GM12892 (cell line): Measurements from ENCODE around the gene IGF2BP3.

Experiments
- POLR2AphosphoS5 ChIP-seq: IDR thresholded peaks from 2 replicates; pipeline ENCODE4 v1.6.1; 2011; ENCODE audit warnings: low read depth, low read length, control low read depth
- TAF1 ChIP-seq: IDR thresholded peaks from 2 replicates; pipeline ENCODE4 v1.6.1; 2011; ENCODE audit warnings: low read depth, mild to moderate bottlenecking, control low read depth, low read length, borderline replicate concordance

DNA sequence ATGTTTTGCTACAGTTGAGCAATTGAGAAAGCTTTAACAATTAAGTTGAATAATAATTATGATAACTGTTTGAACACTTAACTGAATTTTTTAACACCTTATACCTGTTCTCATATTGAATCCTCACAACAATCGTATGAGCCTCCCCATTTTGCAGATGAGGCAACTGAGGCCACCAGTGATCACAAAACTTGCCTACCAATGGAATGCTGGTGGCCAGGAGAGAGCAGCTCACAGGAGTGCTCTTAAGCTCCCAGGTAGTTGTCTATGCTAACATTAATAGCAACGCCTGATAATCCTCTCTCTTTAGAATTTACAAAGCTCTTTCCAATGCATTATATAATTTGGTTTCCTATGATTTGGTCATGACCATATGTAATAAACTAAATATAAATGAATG, 202.1 kb downstream of the IGF2BP3 start:
- TF ChIP-seq POLR2AphosphoS5 (no peak), TAF1 (no peak)
